ENCODE measurements around the gene CCDC6. TPM values are rescaled to one million over a fixed set of nuclear protein-coding genes. Genes with fewer than 3 reads are reported as not detected.

Gene CCDC6
- total RNA-seq, 1 experiment from 2014 or later, result 58.4 TPM

DNA sequence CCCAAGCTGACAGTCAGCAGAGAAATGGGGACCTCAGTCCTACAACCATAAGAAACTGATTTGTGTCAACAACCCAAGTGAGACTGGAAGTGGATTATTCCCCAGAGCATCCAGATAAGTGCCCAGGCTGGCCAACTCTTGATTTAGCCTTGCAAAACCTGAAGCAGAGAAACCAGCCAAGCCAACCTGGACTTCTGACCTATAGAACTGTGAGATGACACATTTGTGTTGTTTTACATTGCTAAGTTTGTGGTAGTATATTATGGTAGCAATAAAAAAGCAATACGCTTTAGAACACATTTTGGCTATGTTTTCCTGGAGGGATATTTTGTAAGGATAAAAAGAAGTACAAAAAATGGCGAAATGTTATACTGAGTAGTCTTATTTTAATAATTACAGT, 19.7 kb upstream of the CCDC6 start:
- H3K27ac Mint-ChIP-seq, result no peak overlapping the region
- H3K4ac ChIP-seq (ENCODE audit: low read depth, low read length), result no peak overlapping the region
- H3K23me2 ChIP-seq (ENCODE audit: insufficient read length, low read depth, low read length, poor library complexity, severe bottlenecking), result no peaks in the 10 kb centered on the region
- no peak overlapping the region for H2AFZ ChIP-seq (ENCODE audit: low read length)
- no peaks in the 10 kb centered on the region for H3K4me1 Mint-ChIP-seq
- no peak overlapping the region for H3K4me2 ChIP-seq (ENCODE audit: insufficient read depth, insufficient read length, low read length)
- H2AK5ac ChIP-seq (ENCODE audit: insufficient read length, low read length), result no peak overlapping the region
- H3K56ac ChIP-seq (ENCODE audit: insufficient read length, low read depth, low read length), result no peak overlapping the region
- H2BK15ac ChIP-seq (ENCODE audit: low read depth, low read length), result no peak overlapping the region
- H3K14ac ChIP-seq (ENCODE audit: insufficient read depth, low read length), result no peak overlapping the region
- no peaks in the 10 kb centered on the region for H3K9me3 ChIP-seq (ENCODE audit: control insufficient read depth, low read depth, low read length)
- TF ChIP-seq, protein P1, sequence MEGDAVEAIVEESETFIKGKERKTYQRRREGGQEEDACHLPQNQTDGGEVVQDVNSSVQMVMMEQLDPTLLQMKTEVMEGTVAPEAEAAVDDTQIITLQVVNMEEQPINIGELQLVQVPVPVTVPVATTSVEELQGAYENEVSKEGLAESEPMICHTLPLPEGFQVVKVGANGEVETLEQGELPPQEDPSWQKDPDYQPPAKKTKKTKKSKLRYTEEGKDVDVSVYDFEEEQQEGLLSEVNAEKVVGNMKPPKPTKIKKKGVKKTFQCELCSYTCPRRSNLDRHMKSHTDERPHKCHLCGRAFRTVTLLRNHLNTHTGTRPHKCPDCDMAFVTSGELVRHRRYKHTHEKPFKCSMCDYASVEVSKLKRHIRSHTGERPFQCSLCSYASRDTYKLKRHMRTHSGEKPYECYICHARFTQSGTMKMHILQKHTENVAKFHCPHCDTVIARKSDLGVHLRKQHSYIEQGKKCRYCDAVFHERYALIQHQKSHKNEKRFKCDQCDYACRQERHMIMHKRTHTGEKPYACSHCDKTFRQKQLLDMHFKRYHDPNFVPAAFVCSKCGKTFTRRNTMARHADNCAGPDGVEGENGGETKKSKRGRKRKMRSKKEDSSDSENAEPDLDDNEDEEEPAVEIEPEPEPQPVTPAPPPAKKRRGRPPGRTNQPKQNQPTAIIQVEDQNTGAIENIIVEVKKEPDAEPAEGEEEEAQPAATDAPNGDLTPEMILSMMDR (conservative IDR thresholded peaks at IDR 0.05), result no peak
- no peak overlapping the region for H4K5ac ChIP-seq (ENCODE audit: insufficient read length, low read depth, low read length)
- no peaks in the 10 kb centered on the region for H3K27me3 ChIP-seq (ENCODE audit: insufficient read depth, low read length)
- no peak overlapping the region for H2BK5ac ChIP-seq (ENCODE audit: insufficient read length, low read length)
- H3K9me3 Mint-ChIP-seq, result peaks cover 19 to 23% of the 10 kb centered on the region in 2 experiments
- no peak overlapping the region for H3K4me3 Mint-ChIP-seq
- no peaks in the 10 kb centered on the region for H3K4me1 ChIP-seq (ENCODE audit: insufficient read depth, low read length)
- no peaks in the 10 kb centered on the region for H3K79me2 ChIP-seq (ENCODE audit: insufficient read depth, low read length)
- peaks cover 10 to 23% (median 15%) of the 10 kb centered on the region in 3 experiments for H3K36me3 Mint-ChIP-seq (ENCODE audit: insufficient read depth in 1 of 3, low read depth in 3 of 3)
- H3K27ac ChIP-seq (ENCODE audit: insufficient read length, low read depth, low read length), result no peak overlapping the region
- WGBS (ENCODE audit: extremely low coverage, insufficient read length, low lambda C conversion rate), result no CpG with 5 or more reads among the region's 2 CpGs
- no peak overlapping the region for H2BK120ac ChIP-seq (ENCODE audit: low read depth, low read length, poor library complexity, severe bottlenecking)
- H4K20me1 ChIP-seq (ENCODE audit: control insufficient read depth, insufficient read depth, insufficient read length), result no peaks in the 10 kb centered on the region
- H4K91ac ChIP-seq (ENCODE audit: insufficient read length, low read depth, low read length), result no peak overlapping the region
- no peak overlapping the region for H4K8ac ChIP-seq (replicated peaks; ENCODE audit: insufficient read length, low read depth, low read length)
- no peak overlapping the region for H3T11ph ChIP-seq (ENCODE audit: low read length)
- DNase-seq, result no peak
- no peak overlapping the region for H3K18ac ChIP-seq (ENCODE audit: insufficient read length, low read depth, low read length)
- H3K79me1 ChIP-seq (ENCODE audit: insufficient read depth, low read depth, low read length, poor library complexity, severe bottlenecking), result no peaks in the 10 kb centered on the region
- H2BK12ac ChIP-seq (ENCODE audit: insufficient read length, low read depth, low read length), result no peak overlapping the region
- no peak overlapping the region for H3K9ac ChIP-seq (ENCODE audit: extremely low read depth, insufficient read length, low read length)
- no peak overlapping the region for H3K23ac ChIP-seq (ENCODE audit: insufficient read length, low read depth, low read length)
- H3K27me3 Mint-ChIP-seq (ENCODE audit: low read depth), result no peaks in the 10 kb centered on the region; the same call in 1 of the 2 replicates
- H2BK20ac ChIP-seq (ENCODE audit: low read depth, low read length, poor library complexity, severe bottlenecking), result no peak overlapping the region
